Gastrocnemius medialis (tissue), 4 donors: ENCODE results near the gene HLCS. TPM values are rescaled to one million over a fixed set of nuclear protein-coding genes. Genes with fewer than 3 reads are reported as not detected.

Experiments
- ATAC-seq, 2 donors: fragments of 150-250 bp; one replicate each; pipeline ENCODE4 v1.9.1; 2016
- DNase-seq, 2 donors: peaks; one replicate each; pipeline ENCODE4 v3.0.0-alpha.2; 2019
- H3K27ac ChIP-seq, 4 donors: fragments of 200-600 bp; sonication (generic); 1 replicate in 1 of 4; 2 replicates in 3 of 4; pipeline ENCODE4 v1.5.1; 2016 to 2018; ENCODE audit warnings: mild to moderate bottlenecking in 2 of 4, moderate library complexity in 1 of 4
- H3K27me3 ChIP-seq, 3 donors: fragments of 200-600 bp; sonication (generic) in 2 of 3; 1 replicate in 1 of 3; 2 replicates in 2 of 3; pipeline versions ENCODE4 v1.5.1 to v1.6.0; 2016 to 2019; ENCODE audit warnings: mild to moderate bottlenecking in 1 of 3, moderate library complexity in 1 of 3
- H3K36me3 ChIP-seq, 2 donors: fragments of 200-600 bp; sonication (generic) in 1 of 2; one replicate each; pipeline ENCODE4 v1.5.1; 2017 to 2018
- H3K4me1 ChIP-seq, 2 donors: fragments of 200-600 bp; sonication (generic) in 1 of 2; one replicate each; pipeline ENCODE4 v1.5.1; 2016 to 2017; ENCODE audit warnings: mild to moderate bottlenecking in 2 of 2
- H3K4me3 ChIP-seq, 4 donors: fragments of 200-600 bp; sonication (generic) in 3 of 4; 1 replicate in 1 of 4; 2 replicates in 3 of 4; pipeline ENCODE4 v1.5.1; 2016 to 2019; ENCODE audit warnings: mild to moderate bottlenecking in 2 of 4
- H3K9me3 ChIP-seq, 3 donors: fragments of 200-600 bp; sonication (generic) in 2 of 3; 1 replicate in 1 of 3; 2 replicates in 2 of 3; pipeline ENCODE4 v1.5.1; 2016 to 2019
- CTCF ChIP-seq, 5 experiments: fragments of 450-650 bp in 3 of 5; fragments of 200-600 bp in 2 of 5; sonication (generic) in 2 of 5; IDR thresholded peaks in 4 of 5; conservative IDR thresholded peaks in 1 of 5; 1 replicate in 4 of 5; 2 replicates in 1 of 5; pipeline ENCODE4 v1.5.1; 2016 to 2019; ENCODE audit warnings: antibody characterized with exemption in 5 of 5, mild to moderate bottlenecking in 3 of 5, moderate library complexity in 3 of 5
- POLR2A ChIP-seq, 2 donors: fragments of 450-650 bp; IDR thresholded peaks; one replicate each; pipeline ENCODE4 v1.6.1; 2017; ENCODE audit warnings: antibody characterized with exemption in 2 of 2, mild to moderate bottlenecking in 2 of 2, moderate library complexity in 2 of 2
- in situ Hi-C, 4 donors: fragments of 200-750 bp; cut with MboI; loops; one replicate each; pipeline versions ENCODE4 v1.15.0 to v1.8.0; 2017; ENCODE audit warnings: low sequenced_read_pairs in 4 of 4
- intact Hi-C: fragments of 100-400 bp; cut with DNase I; formaldehyde crosslinking; loops from one replicate; pipeline ENCODE4 v1.15.1; 2023; ENCODE audit warnings: low total_unique reads
- total RNA-seq, 4 donors: library from RNA; depleted of rRNA; stranded (reverse); fragments of >200 nt; gene quantifications; one replicate each; pipeline versions ENCODE4 v1.1.0 to v1.2.3, GENCODE V29; 2016

HLCS gene
- total RNA-seq, 4 donors from 2014 or later = 10.6 to 18.4 (median 15.4) TPM

- DNase-seq (no peak), ATAC-seq (no peak)
- in situ Hi-C loops = loop anchor here in 1 of 4 donors (25.0 kb wide), 1 partner anchor 420 kb away; no protein-coding TSS in a partner anchor
- Histone ChIP-seq H3K27ac (peak overlapping the region in 1 of 4 donors; percentile 42), H3K9me3 (no peaks in the 10 kb centered on the region), H3K4me1 (peaks cover 24 to 41% of the 10 kb centered on the region in 2 donors), H3K4me3 (no peak overlapping the region), H3K36me3 (peaks cover 0 to 12% of the 10 kb centered on the region in 2 donors), H3K27me3 (no peaks in the 10 kb centered on the region)
- intact Hi-C loops = no loop called here
- TF ChIP-seq CTCF (IDR thresholded peaks at IDR 0.05 in 4 of 5, conservative IDR thresholded peaks at IDR 0.05 in 1 of 5) (no peak), POLR2A (IDR thresholded peaks at IDR 0.05) (no peak)
These were observed 34.2 kb downstream of the HLCS start for GRCh38 chr21:36932161-36932816.

GRCh38 chr21:36929622-36930021 lies 36.8 kb downstream of the HLCS start:
- no peaks in the 10 kb centered on the region for H3K27me3 ChIP-seq
- DNase-seq (no peak), ATAC-seq (no peak)
- in situ Hi-C loops (loop anchor here (5.0 to 25.0 kb wide), 6 partner anchors 175 to 427 kb away; no protein-coding TSS in a partner anchor), intact Hi-C loops (loop anchor here (2.0 to 5.0 kb wide), 2 partner anchors 182 to 509 kb away; no protein-coding TSS in a partner anchor)
- TF ChIP-seq CTCF (IDR thresholded peaks at IDR 0.05 in 4 of 5, conservative IDR thresholded peaks at IDR 0.05 in 1 of 5) = peak in 1 of 5 experiments; percentile 14
- TF ChIP-seq POLR2A (IDR thresholded peaks at IDR 0.05) = no peak
- peaks cover 18 to 36% of the 10 kb centered on the region in 2 donors for H3K4me1 ChIP-seq
- H3K9me3 ChIP-seq = no peaks in the 10 kb centered on the region
- no peak overlapping the region for H3K27ac ChIP-seq
- no peak overlapping the region for H3K4me3 ChIP-seq
- H3K36me3 ChIP-seq = no peaks in the 10 kb centered on the region

- DNase-seq (no peak), ATAC-seq (no peak)
- Histone ChIP-seq H3K36me3 (no peaks in the 10 kb centered on the region), H3K4me3 (no peak overlapping the region), H3K27ac (no peak overlapping the region), H3K27me3 (no peaks in the 10 kb centered on the region), H3K9me3 (no peaks in the 10 kb centered on the region), H3K4me1 (peaks cover 14 to 29% of the 10 kb centered on the region in 2 donors)
- in situ Hi-C loops (loop anchor here (5.0 to 25.0 kb wide), 6 partner anchors 174 to 427 kb away; no protein-coding TSS in a partner anchor), intact Hi-C loops (loop anchor here (1.0 to 5.0 kb wide), 3 partner anchors 182 to 508 kb away; no protein-coding TSS in a partner anchor)
- TF ChIP-seq CTCF (IDR thresholded peaks at IDR 0.05 in 4 of 5, conservative IDR thresholded peaks at IDR 0.05 in 1 of 5) (no peak), POLR2A (IDR thresholded peaks at IDR 0.05) (no peak)
These were observed 37.5 kb downstream of the HLCS start for GRCh38 chr21:36928960-36929359.

GRCh38 chr21:36927719-36928117 lies 38.8 kb downstream of the HLCS start:
- intact Hi-C loops (loop anchor here (1.0 to 5.0 kb wide), 5 partner anchors 180 to 507 kb away; no protein-coding TSS in a partner anchor), in situ Hi-C loops (loop anchor here (5.0 to 25.0 kb wide), 6 partner anchors 173 to 425 kb away; no protein-coding TSS in a partner anchor)
- Histone ChIP-seq H3K36me3 (no peaks in the 10 kb centered on the region), H3K4me1 (peaks cover 13 to 20% of the 10 kb centered on the region in 2 donors), H3K9me3 (no peaks in the 10 kb centered on the region), H3K27ac (no peak overlapping the region), H3K4me3 (no peak overlapping the region), H3K27me3 (no peaks in the 10 kb centered on the region)
- TF ChIP-seq POLR2A (IDR thresholded peaks at IDR 0.05) = no peak
- TF ChIP-seq CTCF (IDR thresholded peaks at IDR 0.05 in 4 of 5, conservative IDR thresholded peaks at IDR 0.05 in 1 of 5) = peak; percentile 80 to 94 (median 84)
- DNase-seq (peak; percentile 53 to 71), ATAC-seq (peak; percentile 59 to 89)
